Gastrocnemius medialis (tissue), 4 donors: ENCODE results near the gene ARHGAP32. TPM values are rescaled to one million over a fixed set of nuclear protein-coding genes. Genes with fewer than 3 reads are reported as not detected.

Experiments used
- ATAC-seq, 2 donors: fragments of 150-250 bp; one replicate each; pipeline ENCODE4 v1.9.1; 2016
- DNase-seq, 2 donors: peaks; one replicate each; pipeline ENCODE4 v3.0.0-alpha.2; 2019
- H3K27ac ChIP-seq, 4 donors: fragments of 200-600 bp; sonication (generic); 1 replicate in 1 of 4; 2 replicates in 3 of 4; pipeline ENCODE4 v1.5.1; 2016 to 2018; ENCODE audit warnings: mild to moderate bottlenecking in 2 of 4, moderate library complexity in 1 of 4
- H3K27me3 ChIP-seq, 3 donors: fragments of 200-600 bp; sonication (generic) in 2 of 3; 1 replicate in 1 of 3; 2 replicates in 2 of 3; pipeline versions ENCODE4 v1.5.1 to v1.6.0; 2016 to 2019; ENCODE audit warnings: mild to moderate bottlenecking in 1 of 3, moderate library complexity in 1 of 3
- H3K36me3 ChIP-seq, 2 donors: fragments of 200-600 bp; sonication (generic) in 1 of 2; one replicate each; pipeline ENCODE4 v1.5.1; 2017 to 2018
- H3K4me1 ChIP-seq, 2 donors: fragments of 200-600 bp; sonication (generic) in 1 of 2; one replicate each; pipeline ENCODE4 v1.5.1; 2016 to 2017; ENCODE audit warnings: mild to moderate bottlenecking in 2 of 2
- H3K4me3 ChIP-seq, 4 donors: fragments of 200-600 bp; sonication (generic) in 3 of 4; 1 replicate in 1 of 4; 2 replicates in 3 of 4; pipeline ENCODE4 v1.5.1; 2016 to 2019; ENCODE audit warnings: mild to moderate bottlenecking in 2 of 4
- H3K9me3 ChIP-seq, 3 donors: fragments of 200-600 bp; sonication (generic) in 2 of 3; 1 replicate in 1 of 3; 2 replicates in 2 of 3; pipeline ENCODE4 v1.5.1; 2016 to 2019
- CTCF ChIP-seq, 5 experiments: fragments of 450-650 bp in 3 of 5; fragments of 200-600 bp in 2 of 5; sonication (generic) in 2 of 5; IDR thresholded peaks in 4 of 5; conservative IDR thresholded peaks in 1 of 5; 1 replicate in 4 of 5; 2 replicates in 1 of 5; pipeline ENCODE4 v1.5.1; 2016 to 2019; ENCODE audit warnings: antibody characterized with exemption in 5 of 5, mild to moderate bottlenecking in 3 of 5, moderate library complexity in 3 of 5
- POLR2A ChIP-seq, 2 donors: fragments of 450-650 bp; IDR thresholded peaks; one replicate each; pipeline ENCODE4 v1.6.1; 2017; ENCODE audit warnings: antibody characterized with exemption in 2 of 2, mild to moderate bottlenecking in 2 of 2, moderate library complexity in 2 of 2
- in situ Hi-C, 4 donors: fragments of 200-750 bp; cut with MboI; loops; one replicate each; pipeline versions ENCODE4 v1.15.0 to v1.8.0; 2017; ENCODE audit warnings: low sequenced_read_pairs in 4 of 4
- intact Hi-C: fragments of 100-400 bp; cut with DNase I; formaldehyde crosslinking; loops from one replicate; pipeline ENCODE4 v1.15.1; 2023; ENCODE audit warnings: low total_unique reads
- total RNA-seq, 4 donors: library from RNA; depleted of rRNA; stranded (reverse); fragments of >200 nt; gene quantifications; one replicate each; pipeline versions ENCODE4 v1.1.0 to v1.2.3, GENCODE V29; 2016

Gene ARHGAP32
- total RNA-seq, 4 donors from 2014 or later: 5.6 to 17.0 (median 7.8) TPM

DNA sequence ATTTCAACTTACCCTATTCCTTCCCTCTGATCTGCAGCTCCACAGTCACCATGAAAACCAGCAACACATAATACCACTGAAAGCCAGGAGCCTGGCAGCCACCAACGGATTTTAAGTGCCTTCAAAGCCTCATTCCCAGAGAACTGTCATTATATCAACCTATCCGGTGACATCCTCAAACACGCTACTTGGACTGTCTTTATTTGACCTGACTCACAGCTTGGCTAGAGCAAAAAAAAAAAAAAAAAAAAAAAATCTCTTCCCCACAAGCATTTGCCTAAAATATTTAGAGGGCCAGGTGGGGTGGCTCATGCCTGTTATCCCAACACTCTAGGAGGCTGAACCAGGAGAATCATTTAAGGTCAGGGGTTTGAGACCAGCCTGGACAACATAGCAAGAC lies 32.4 kb upstream of the ARHGAP32 start:
- H3K27ac ChIP-seq: peak overlapping the region in 3 of 4 donors; percentile 8 to 60 (median 54)
- peaks cover 13 to 14% of the 10 kb centered on the region in 2 donors for H3K4me1 ChIP-seq
- intact Hi-C loops (no loop called here), in situ Hi-C loops (no loop called here)
- TF ChIP-seq POLR2A (IDR thresholded peaks at IDR 0.05) (no peak), CTCF (IDR thresholded peaks at IDR 0.05 in 4 of 5, conservative IDR thresholded peaks at IDR 0.05 in 1 of 5) (no peak)
- no peaks in the 10 kb centered on the region for H3K36me3 ChIP-seq
- peak in 1 of 2 donors; percentile 24 for DNase-seq
- no peaks in the 10 kb centered on the region for H3K27me3 ChIP-seq
- no peak overlapping the region for H3K4me3 ChIP-seq
- ATAC-seq: peak; percentile 58 to 77
- H3K9me3 ChIP-seq: peaks cover 0 to 3% (median 3%) of the 10 kb centered on the region in 3 donors

GRCh38 chr11:129223701-129224149 lies 31.6 kb upstream of the ARHGAP32 start:
- intact Hi-C loops: no loop called here
- in situ Hi-C loops: no loop called here
- TF ChIP-seq POLR2A (IDR thresholded peaks at IDR 0.05) (no peak), CTCF (IDR thresholded peaks at IDR 0.05 in 4 of 5, conservative IDR thresholded peaks at IDR 0.05 in 1 of 5) (no peak)
- H3K4me1 ChIP-seq: peaks cover 13 to 14% of the 10 kb centered on the region in 2 donors
- peak overlapping the region in 2 of 4 donors; percentile 54 to 60 for H3K27ac ChIP-seq
- ATAC-seq (peak; percentile 84 to 88), DNase-seq (no peak)
- peak overlapping the region in 1 of 4 donors; percentile 4 for H3K4me3 ChIP-seq
- H3K36me3 ChIP-seq: no peaks in the 10 kb centered on the region
- H3K9me3 ChIP-seq: peaks cover 0 to 3% (median 3%) of the 10 kb centered on the region in 3 donors
- no peaks in the 10 kb centered on the region for H3K27me3 ChIP-seq

- Histone ChIP-seq H3K27me3 (no peaks in the 10 kb centered on the region), H3K36me3 (no peaks in the 10 kb centered on the region), H3K4me1 (peaks cover 13 to 14% of the 10 kb centered on the region in 2 donors), H3K9me3 (peaks cover 0 to 3% (median 3%) of the 10 kb centered on the region in 3 donors), H3K4me3 (peak overlapping the region in 1 of 4 donors; percentile 4), H3K27ac (peak overlapping the region in 1 of 4 donors; percentile 54)
- DNase-seq (no peak), ATAC-seq (no peak)
- intact Hi-C loops: no loop called here
- in situ Hi-C loops: no loop called here
- TF ChIP-seq POLR2A (IDR thresholded peaks at IDR 0.05) (no peak), CTCF (IDR thresholded peaks at IDR 0.05 in 4 of 5, conservative IDR thresholded peaks at IDR 0.05 in 1 of 5) (no peak)
Observed at GRCh38 chr11:129223260-129223659, 31.1 kb upstream of the ARHGAP32 start.

DNA sequence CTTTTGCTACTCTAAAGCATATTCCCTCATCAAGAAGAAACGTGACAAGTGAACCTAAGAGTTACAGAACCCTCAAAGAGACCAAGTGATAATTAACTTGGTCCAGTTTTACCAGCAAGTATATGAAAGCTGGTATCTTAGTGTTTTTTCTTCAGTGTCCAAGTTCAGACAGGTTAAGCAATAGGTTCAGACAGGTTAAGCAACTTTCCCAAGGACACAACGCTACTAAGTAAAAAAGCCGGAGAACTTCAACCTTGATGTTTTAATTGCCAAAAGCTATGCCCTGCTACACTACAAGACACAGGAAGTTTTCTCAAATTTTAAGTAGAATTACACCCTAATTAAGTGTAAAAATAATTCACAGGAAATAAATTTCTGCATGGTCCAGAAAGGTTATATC lies 30.0 kb upstream of the ARHGAP32 start:
- DNase-seq (no peak), ATAC-seq (no peak)
- no peaks in the 10 kb centered on the region for H3K36me3 ChIP-seq
- in situ Hi-C loops (no loop called here), intact Hi-C loops (no loop called here)
- H3K27ac ChIP-seq: no peak overlapping the region
- no peaks in the 10 kb centered on the region for H3K27me3 ChIP-seq
- H3K4me3 ChIP-seq: no peak overlapping the region
- H3K9me3 ChIP-seq: peaks cover 0 to 3% (median under 1%) of the 10 kb centered on the region in 3 donors
- TF ChIP-seq CTCF (IDR thresholded peaks at IDR 0.05 in 4 of 5, conservative IDR thresholded peaks at IDR 0.05 in 1 of 5): no peak
- no peak for TF ChIP-seq POLR2A (IDR thresholded peaks at IDR 0.05)
- peaks cover 13 to 14% of the 10 kb centered on the region in 2 donors for H3K4me1 ChIP-seq
